IMR-90 (cell line): ENCODE measurements around the gene UBAC1. TPM values are rescaled to one million over a fixed set of nuclear protein-coding genes. Genes with fewer than 3 reads are reported as not detected.

Source experiments
- ATAC-seq: fragments of 200-7000 bp; cut with Tn5 transposase; 2 replicates; pipeline ENCODE4 v1.9.1; 2020; ENCODE audit warnings: low read depth, mild to moderate bottlenecking, moderate library complexity
- BruUV-seq: library from RNA; stranded (reverse); fragments of 400-500 nt; replicated peaks from 2 replicates; lab custom pipeline; 2021; lab: Mats Ljungman, UMichigan
- CTCF ChIA-PET: fragments of 300-600 bp; formaldehyde crosslinking; extraction: SDS; loops from one replicate; lab custom pipeline; 2021; ENCODE audit warnings: antibody characterized with exemption; lab: Yijun Ruan, JAX
- POLR2A ChIA-PET: fragments of 300-600 bp; sonication (Branson Sonifier 250); formaldehyde crosslinking; loops from one replicate; lab custom pipeline; 2022; ENCODE audit warnings: antibody characterized with exemption; ENCODE audit not compliant: unreplicated experiment; lab: Charles Lee
- DNase-seq: peaks from one replicate; pipeline ENCODE4 v3.0.0; 2013
- H2AFZ ChIP-seq: replicated peaks from 2 replicates; pipeline ENCODE3; 2013; ENCODE audit warnings: low read length, mild to moderate bottlenecking; ENCODE audit not compliant: poor library complexity
- H2AK5ac ChIP-seq: 2 replicates; pipeline ENCODE4 v1.6.1; 2013; ENCODE audit warnings: low read depth, low read length, inconsistent platforms
- H2AK9ac ChIP-seq: replicated peaks from 2 replicates; pipeline ENCODE3; 2013; ENCODE audit warnings: mild to moderate bottlenecking, low read depth, low read length, moderate library complexity; ENCODE audit not compliant: poor library complexity
- H2BK120ac ChIP-seq: 2 replicates; pipeline ENCODE4 v1.6.1; 2013; ENCODE audit warnings: low read depth, low read length, inconsistent platforms
- H2BK15ac ChIP-seq: 3 replicates; pipeline ENCODE4 v1.6.1; 2013; ENCODE audit warnings: low read depth, low read length, inconsistent platforms
- H2BK20ac ChIP-seq: 2 replicates; pipeline ENCODE4 v1.6.1; 2013; ENCODE audit warnings: low read depth, mild to moderate bottlenecking, inconsistent platforms, low read length, moderate library complexity
- H2BK5ac ChIP-seq: 2 replicates; pipeline ENCODE4 v1.6.1; 2013; ENCODE audit warnings: mild to moderate bottlenecking, low read depth, low read length, inconsistent platforms; ENCODE audit not compliant: poor library complexity, severe bottlenecking
- H3K14ac ChIP-seq: replicated peaks from 2 replicates; pipeline ENCODE4 v1.6.1; 2013; ENCODE audit warnings: low read depth, low read length, inconsistent platforms
- H3K18ac ChIP-seq: 2 replicates; pipeline ENCODE4 v1.6.1; 2013; ENCODE audit warnings: low read depth, low read length, control low read depth
- H3K23ac ChIP-seq: 2 replicates; pipeline ENCODE4 v1.6.1; 2013; ENCODE audit warnings: low read depth, low read length, inconsistent platforms
- H3K27ac ChIP-seq: 2 replicates; pipeline ENCODE4 v1.5.1; 2013; ENCODE audit warnings: mild to moderate bottlenecking, control low read depth, low read length; ENCODE audit not compliant: insufficient read depth
- H3K27me3 ChIP-seq: 2 replicates; pipeline ENCODE4 v1.6.1; 2013; ENCODE audit warnings: low read length; ENCODE audit not compliant: control insufficient read depth, insufficient read depth
- H3K36me3 ChIP-seq: 2 replicates; pipeline ENCODE4 v1.6.1; 2013; ENCODE audit warnings: low read length, mixed read lengths; ENCODE audit not compliant: control insufficient read depth, insufficient read depth
- H3K4ac ChIP-seq: 2 replicates; pipeline ENCODE4 v1.6.1; 2013; ENCODE audit warnings: low read depth, low read length, inconsistent platforms
- H3K4me1 ChIP-seq: 2 replicates; pipeline ENCODE4 v1.6.1; 2013; ENCODE audit warnings: low read length, mixed read lengths; ENCODE audit not compliant: control insufficient read depth, insufficient read depth
- H3K4me2 ChIP-seq: 2 replicates; pipeline ENCODE4 v1.6.1; 2013; ENCODE audit warnings: low read depth, mild to moderate bottlenecking, control low read depth, low read length, moderate library complexity
- H3K4me3 ChIP-seq: 2 replicates; pipeline ENCODE4 v1.5.1; 2013; ENCODE audit warnings: low read depth, mild to moderate bottlenecking, control low read depth, low read length, moderate library complexity; ENCODE audit not compliant: insufficient read depth
- H3K56ac ChIP-seq: 2 replicates; pipeline ENCODE4 v1.6.1; 2013; ENCODE audit warnings: low read length, inconsistent platforms; ENCODE audit not compliant: insufficient read depth; ENCODE audit errors: extremely low read depth
- H3K79me1 ChIP-seq, 2 experiments: 2 replicates each; pipeline ENCODE4 v1.6.1; 2013; ENCODE audit warnings: low read length in 2 of 2, inconsistent platforms in 1 of 2, low read depth in 1 of 2
- H3K9ac ChIP-seq: 2 replicates; pipeline ENCODE4 v1.6.1; 2013; ENCODE audit warnings: low read depth, low read length, control low read depth
- H3K9me1 ChIP-seq: 2 replicates; pipeline ENCODE4 v1.6.1; 2013; ENCODE audit warnings: low read length, inconsistent platforms; ENCODE audit not compliant: insufficient read depth
- H3K9me3 ChIP-seq: 2 replicates; pipeline ENCODE4 v1.6.1; 2013; ENCODE audit warnings: low read length; ENCODE audit not compliant: control insufficient read depth, insufficient read depth
- H4K20me1 ChIP-seq: 2 replicates; pipeline ENCODE4 v1.6.1; 2013; ENCODE audit warnings: low read length, inconsistent platforms; ENCODE audit not compliant: insufficient read depth
- H4K5ac ChIP-seq: 2 replicates; pipeline ENCODE4 v1.6.1; 2013; ENCODE audit warnings: mild to moderate bottlenecking, low read depth, low read length, control low read depth
- H4K8ac ChIP-seq, 2 experiments: 2 replicates each; pipeline ENCODE4 v1.6.1; 2013; ENCODE audit warnings: low read depth in 2 of 2, low read length in 2 of 2, control low read depth in 1 of 2, inconsistent platforms in 1 of 2
- H4K91ac ChIP-seq: 2 replicates; pipeline ENCODE4 v1.6.1; 2013; ENCODE audit warnings: low read depth, low read length, inconsistent platforms; ENCODE audit not compliant: insufficient read depth
- BHLHE40 ChIP-seq: fragments of 150-350 bp; IDR thresholded peaks from 2 replicates; pipeline ENCODE4 v1.6.1; 2016; ENCODE audit warnings: mild to moderate bottlenecking, low read depth, low read length
- CEBPB ChIP-seq: IDR thresholded peaks from 2 replicates; pipeline ENCODE4 v1.6.1; 2012; ENCODE audit warnings: low read depth, low read length, improper control_type of control experiment
- CHD1 ChIP-seq: IDR thresholded peaks from 2 replicates; pipeline ENCODE4 v1.6.1; 2012; ENCODE audit warnings: low read depth, low read length, improper control_type of control experiment
- FOS ChIP-seq: fragments of 150-350 bp; IDR thresholded peaks from 2 replicates; pipeline ENCODE4 v1.6.1; 2016; ENCODE audit warnings: low read depth, low read length
- MAFK ChIP-seq: IDR thresholded peaks from 2 replicates; pipeline ENCODE4 v1.6.1; 2012; ENCODE audit warnings: low read depth, low read length, improper control_type of control experiment
- MAZ ChIP-seq: IDR thresholded peaks from 2 replicates; pipeline ENCODE4 v1.6.1; 2012; ENCODE audit warnings: low read depth, mild to moderate bottlenecking, low read length, improper control_type of control experiment, moderate library complexity, borderline replicate concordance
- MXI1 ChIP-seq: IDR thresholded peaks from 2 replicates; pipeline ENCODE4 v1.6.1; 2012; ENCODE audit warnings: low read depth, mild to moderate bottlenecking, low read length, moderate library complexity, borderline replicate concordance
- NFE2L2 ChIP-seq: fragments of 150-350 bp; IDR thresholded peaks from 2 replicates; pipeline ENCODE4 v1.6.1; 2016; ENCODE audit warnings: low read depth, mild to moderate bottlenecking, low read length
- POLR2A ChIP-seq: IDR thresholded peaks from 2 replicates; pipeline ENCODE4 v1.6.1; 2012; ENCODE audit warnings: mild to moderate bottlenecking, low read depth, low read length
- RAD21 ChIP-seq: IDR thresholded peaks from 2 replicates; pipeline ENCODE4 v1.6.1; 2012; ENCODE audit warnings: low read length, improper control_type of control experiment
- RFX5 ChIP-seq: IDR thresholded peaks from 2 replicates; pipeline ENCODE4 v1.8.0; 2012; ENCODE audit warnings: low read depth, mild to moderate bottlenecking, low read length, moderate library complexity
- SMC3 ChIP-seq: fragments of 150-350 bp; IDR thresholded peaks from 2 replicates; pipeline ENCODE4 v1.6.1; 2016; ENCODE audit warnings: low read depth, mild to moderate bottlenecking, antibody characterized with exemption, low read length, moderate library complexity
- WGBS, 2 experiments: methylation state at CpG; one replicate each; pipeline versions ENCODE4 v1.1.5 to v1.1.7; 2013; ENCODE audit warnings: missing lambda C conversion rate in 2 of 2; ENCODE audit not compliant: insufficient read length in 1 of 2; ENCODE audit errors: extremely low coverage in 2 of 2; 5-methylcytosine and 5-hydroxymethylcytosine counted together
- dilution Hi-C: fragments of 300-500 bp; cut with HindIII; formaldehyde crosslinking; loops from one replicate; pipeline ENCODE4 v1.14.3; 2018; ENCODE audit warnings: low sequenced_read_pairs; ENCODE audit not compliant: unreplicated experiment
- in situ Hi-C: fragments of 300-500 bp; cut with MboI; formaldehyde crosslinking; loops from 3 replicates; pipeline ENCODE4 v1.14.3; 2019; ENCODE audit warnings: low sequenced_read_pairs, inconsistent platforms, mixed read lengths
- intact Hi-C: fragments of 100-400 bp; cut with micrococcal nuclease; formaldehyde crosslinking; loops from 2 replicates; pipeline ENCODE4 v1.10.0; 2022
- polyA plus RNA-seq, 3 experiments: library from polyadenylated mRNA; depleted of rRNA; stranded (reverse); fragments of >200 nt; gene quantifications; 2 replicates each; pipeline ENCODE4 v1.2.3, GENCODE V29; 2012; ENCODE audit warnings: low replicate concordance in 1 of 3
- total RNA-seq: library from RNA; depleted of rRNA; stranded (reverse); fragments of >200 nt; gene quantifications from 2 replicates; pipeline ENCODE4 v1.2.3, GENCODE V29; 2012
- TF ChIP-seq, protein P1 (sequence below): conservative IDR thresholded peaks from 2 replicates; pipeline ENCODE4 v1.5.1; 2012; ENCODE audit warnings: mild to moderate bottlenecking, low read depth, low read length, improper control_type of control experiment
- TF ChIP-seq, protein P2 (sequence below): fragments of 150-350 bp; IDR thresholded peaks from 2 replicates; pipeline ENCODE4 v1.6.1; 2016; ENCODE audit warnings: low read depth, mild to moderate bottlenecking, low read length, moderate library complexity, borderline replicate concordance
- TF ChIP-seq, protein P3 (sequence below): fragments of 150-350 bp; IDR thresholded peaks from 2 replicates; pipeline ENCODE4 v1.6.1; 2017; ENCODE audit warnings: mild to moderate bottlenecking, antibody characterized with exemption, low read length, low read depth

UBAC1 gene
- total and polyA plus RNA-seq, 2 of the 4 experiments (the other 2 are of a cell fraction), result 25.3 to 33.9 TPM

DNA sequence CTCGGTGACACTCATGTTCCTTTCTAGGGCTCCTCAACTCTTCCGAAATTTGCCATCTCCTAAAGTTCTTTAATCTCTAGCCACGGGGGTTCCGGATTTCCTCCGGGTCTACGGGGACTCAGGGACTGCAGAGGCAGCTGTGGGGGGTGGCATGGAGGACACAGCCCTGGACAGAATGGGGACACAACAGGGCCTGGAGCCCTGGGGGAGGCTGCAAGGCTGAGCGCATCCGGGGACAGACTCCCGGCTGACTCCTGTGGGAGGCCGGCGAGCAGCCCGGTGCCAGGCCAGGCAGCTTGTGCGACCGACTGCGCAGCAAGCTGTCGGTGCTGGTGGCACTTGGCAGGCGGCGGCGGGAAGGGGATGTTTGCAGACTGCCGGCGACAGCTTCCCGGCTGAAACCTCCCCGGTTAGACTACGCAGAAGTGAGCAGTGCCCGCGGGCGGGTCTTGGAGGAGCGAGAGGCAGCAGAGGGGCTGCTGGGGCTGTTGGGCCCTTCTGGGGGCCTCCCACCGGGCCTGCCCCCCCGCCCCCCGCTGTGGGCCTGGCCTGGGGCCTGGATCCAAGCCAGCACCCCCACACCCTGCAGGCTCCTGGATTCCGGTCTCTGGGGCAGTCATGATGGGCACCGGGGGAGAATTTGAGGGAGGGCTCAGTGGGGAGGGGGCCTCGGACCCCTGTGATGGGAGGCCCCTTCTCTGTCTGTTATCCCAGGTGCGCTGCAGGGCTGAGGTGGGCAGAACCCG is 28.7 kb upstream of the UBAC1 start:
- H4K8ac ChIP-seq, result no peak overlapping the region
- no peak overlapping the region for H2AK5ac ChIP-seq
- no peaks in the 10 kb centered on the region for H3K27me3 ChIP-seq
- no peak overlapping the region for H4K5ac ChIP-seq
- H3K9me1 ChIP-seq, result no peaks in the 10 kb centered on the region
- H2AK9ac ChIP-seq, result no peak overlapping the region
- no peak overlapping the region for H2BK15ac ChIP-seq
- DNase-seq (no peak), ATAC-seq (no peak)
- in situ Hi-C loops (no loop called here), intact Hi-C loops (no loop called here), dilution Hi-C loops (no loop called here)
- no peak overlapping the region for H2BK120ac ChIP-seq
- no peak overlapping the region for H3K9ac ChIP-seq
- H3K36me3 ChIP-seq, result no peaks in the 10 kb centered on the region
- H3K4ac ChIP-seq, result no peak overlapping the region
- 0 out of 4 replicates have a peak, but pooled peaks cover 0 to 3% of the 10 kb centered on the region in 2 experiments for H3K79me1 ChIP-seq
- H3K4me2 ChIP-seq, result no peak overlapping the region
- H3K9me3 ChIP-seq, result no peaks in the 10 kb centered on the region
- H3K23ac ChIP-seq, result no peak overlapping the region
- no peak overlapping the region for H3K18ac ChIP-seq
- 50% methylated on average over 10 of the region's 36 CpGs; no CpG with 5 or more reads in 1 of the 2 experiments for WGBS, 2 experiments
- H3K14ac ChIP-seq, result no peak overlapping the region
- H2BK20ac ChIP-seq, result no peak overlapping the region
- no peak overlapping the region for H2AFZ ChIP-seq
- CTCF ChIA-PET, result interaction anchor here (0.6 kb wide), 1 partner anchor 93 kb away, joined by 3 read pairs; no protein-coding TSS in a partner anchor
- no TSS peak for BruUV-seq
- H3K56ac ChIP-seq, result no peak overlapping the region
- no peaks in the 10 kb centered on the region for H4K20me1 ChIP-seq
- H3K4me1 ChIP-seq, result peaks cover 21% of the 10 kb centered on the region
- no peak overlapping the region for H3K4me3 ChIP-seq
- no peak overlapping the region for H3K27ac ChIP-seq
- no peak overlapping the region for H4K91ac ChIP-seq
- no peak overlapping the region for H2BK5ac ChIP-seq
- POLR2A ChIA-PET, result no interaction called here
- TF ChIP-seq, protein P1, sequence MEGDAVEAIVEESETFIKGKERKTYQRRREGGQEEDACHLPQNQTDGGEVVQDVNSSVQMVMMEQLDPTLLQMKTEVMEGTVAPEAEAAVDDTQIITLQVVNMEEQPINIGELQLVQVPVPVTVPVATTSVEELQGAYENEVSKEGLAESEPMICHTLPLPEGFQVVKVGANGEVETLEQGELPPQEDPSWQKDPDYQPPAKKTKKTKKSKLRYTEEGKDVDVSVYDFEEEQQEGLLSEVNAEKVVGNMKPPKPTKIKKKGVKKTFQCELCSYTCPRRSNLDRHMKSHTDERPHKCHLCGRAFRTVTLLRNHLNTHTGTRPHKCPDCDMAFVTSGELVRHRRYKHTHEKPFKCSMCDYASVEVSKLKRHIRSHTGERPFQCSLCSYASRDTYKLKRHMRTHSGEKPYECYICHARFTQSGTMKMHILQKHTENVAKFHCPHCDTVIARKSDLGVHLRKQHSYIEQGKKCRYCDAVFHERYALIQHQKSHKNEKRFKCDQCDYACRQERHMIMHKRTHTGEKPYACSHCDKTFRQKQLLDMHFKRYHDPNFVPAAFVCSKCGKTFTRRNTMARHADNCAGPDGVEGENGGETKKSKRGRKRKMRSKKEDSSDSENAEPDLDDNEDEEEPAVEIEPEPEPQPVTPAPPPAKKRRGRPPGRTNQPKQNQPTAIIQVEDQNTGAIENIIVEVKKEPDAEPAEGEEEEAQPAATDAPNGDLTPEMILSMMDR, result no peak
- TF ChIP-seq NFE2L2 (no peak), POLR2A (no peak), CHD1 (no peak), MAZ (no peak), MXI1 (no peak), CEBPB (no peak), MAFK (no peak), SMC3 (no peak), RAD21 (no peak), BHLHE40 (no peak), RFX5 (no peak), FOS (no peak)
- TF ChIP-seq, protein P2, sequence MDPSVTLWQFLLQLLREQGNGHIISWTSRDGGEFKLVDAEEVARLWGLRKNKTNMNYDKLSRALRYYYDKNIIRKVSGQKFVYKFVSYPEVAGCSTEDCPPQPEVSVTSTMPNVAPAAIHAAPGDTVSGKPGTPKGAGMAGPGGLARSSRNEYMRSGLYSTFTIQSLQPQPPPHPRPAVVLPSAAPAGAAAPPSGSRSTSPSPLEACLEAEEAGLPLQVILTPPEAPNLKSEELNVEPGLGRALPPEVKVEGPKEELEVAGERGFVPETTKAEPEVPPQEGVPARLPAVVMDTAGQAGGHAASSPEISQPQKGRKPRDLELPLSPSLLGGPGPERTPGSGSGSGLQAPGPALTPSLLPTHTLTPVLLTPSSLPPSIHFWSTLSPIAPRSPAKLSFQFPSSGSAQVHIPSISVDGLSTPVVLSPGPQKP, result no peak
- TF ChIP-seq, protein P3, sequence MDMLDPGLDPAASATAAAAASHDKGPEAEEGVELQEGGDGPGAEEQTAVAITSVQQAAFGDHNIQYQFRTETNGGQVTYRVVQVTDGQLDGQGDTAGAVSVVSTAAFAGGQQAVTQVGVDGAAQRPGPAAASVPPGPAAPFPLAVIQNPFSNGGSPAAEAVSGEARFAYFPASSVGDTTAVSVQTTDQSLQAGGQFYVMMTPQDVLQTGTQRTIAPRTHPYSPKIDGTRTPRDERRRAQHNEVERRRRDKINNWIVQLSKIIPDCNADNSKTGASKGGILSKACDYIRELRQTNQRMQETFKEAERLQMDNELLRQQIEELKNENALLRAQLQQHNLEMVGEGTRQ, result no peak
